Vagina (tissue), 2 donors: ENCODE measurements around the gene ULK2. TPM values are rescaled to one million over a fixed set of nuclear protein-coding genes. Genes with fewer than 3 reads are reported as not detected.

Experiments
- DNase-seq, 2 donors: peaks; one replicate each; pipeline ENCODE4 v3.0.0-alpha.2; 2017; ENCODE audit errors: extremely low spot score in 2 of 2
- H3K27ac ChIP-seq: fragments of 200-600 bp; sonication (generic); one replicate; pipeline ENCODE4 v1.5.1; 2019
- H3K27me3 ChIP-seq: fragments of 200-600 bp; sonication (generic); one replicate; pipeline ENCODE4 v1.5.1; 2019
- H3K36me3 ChIP-seq, 2 donors: fragments of 200-600 bp; sonication (generic); one replicate each; pipeline ENCODE4 v1.5.1; 2017 to 2019
- H3K4me1 ChIP-seq: fragments of 200-600 bp; sonication (generic); one replicate; pipeline ENCODE4 v1.5.1; 2019
- H3K4me3 ChIP-seq, 2 donors: fragments of 200-600 bp; sonication (generic); 1 replicate in 1 of 2; 2 replicates in 1 of 2; pipeline ENCODE4 v1.5.1; 2016 to 2019
- H3K9me3 ChIP-seq: fragments of 200-600 bp; sonication (generic); one replicate; pipeline ENCODE4 v1.5.1; 2019
- CTCF ChIP-seq, 3 experiments: fragments of 450-650 bp in 2 of 3; fragments of 200-600 bp in 1 of 3; sonication (generic) in 1 of 3; IDR thresholded peaks; one replicate each; pipeline ENCODE4 v1.5.1; 2017 to 2019; ENCODE audit warnings: antibody characterized with exemption in 3 of 3, mild to moderate bottlenecking in 2 of 3, moderate library complexity in 2 of 3
- POLR2A ChIP-seq, 2 donors: fragments of 450-650 bp; IDR thresholded peaks; one replicate each; pipeline ENCODE4 v1.6.1; 2017; ENCODE audit warnings: antibody characterized with exemption in 2 of 2, mild to moderate bottlenecking in 2 of 2, moderate library complexity in 2 of 2
- POLR2AphosphoS5 ChIP-seq, 2 donors: sonication (generic); formaldehyde crosslinking; IDR thresholded peaks; one replicate each; pipeline ENCODE4 v1.9.0; 2017; ENCODE audit warnings: antibody characterized with exemption in 2 of 2, mild to moderate bottlenecking in 2 of 2, low read depth in 1 of 2; ENCODE audit not compliant: insufficient read depth in 1 of 2
- intact Hi-C: fragments of 100-400 bp; cut with DNase I; formaldehyde crosslinking; loops from one replicate; pipeline ENCODE4 v1.15.1; 2023
- total RNA-seq: library from RNA; depleted of rRNA; stranded (reverse); fragments of >200 nt; gene quantifications from one replicate; pipeline ENCODE4 v1.2.3, GENCODE V29; 2016

Gene ULK2
- total RNA-seq: 25.3 TPM

DNA sequence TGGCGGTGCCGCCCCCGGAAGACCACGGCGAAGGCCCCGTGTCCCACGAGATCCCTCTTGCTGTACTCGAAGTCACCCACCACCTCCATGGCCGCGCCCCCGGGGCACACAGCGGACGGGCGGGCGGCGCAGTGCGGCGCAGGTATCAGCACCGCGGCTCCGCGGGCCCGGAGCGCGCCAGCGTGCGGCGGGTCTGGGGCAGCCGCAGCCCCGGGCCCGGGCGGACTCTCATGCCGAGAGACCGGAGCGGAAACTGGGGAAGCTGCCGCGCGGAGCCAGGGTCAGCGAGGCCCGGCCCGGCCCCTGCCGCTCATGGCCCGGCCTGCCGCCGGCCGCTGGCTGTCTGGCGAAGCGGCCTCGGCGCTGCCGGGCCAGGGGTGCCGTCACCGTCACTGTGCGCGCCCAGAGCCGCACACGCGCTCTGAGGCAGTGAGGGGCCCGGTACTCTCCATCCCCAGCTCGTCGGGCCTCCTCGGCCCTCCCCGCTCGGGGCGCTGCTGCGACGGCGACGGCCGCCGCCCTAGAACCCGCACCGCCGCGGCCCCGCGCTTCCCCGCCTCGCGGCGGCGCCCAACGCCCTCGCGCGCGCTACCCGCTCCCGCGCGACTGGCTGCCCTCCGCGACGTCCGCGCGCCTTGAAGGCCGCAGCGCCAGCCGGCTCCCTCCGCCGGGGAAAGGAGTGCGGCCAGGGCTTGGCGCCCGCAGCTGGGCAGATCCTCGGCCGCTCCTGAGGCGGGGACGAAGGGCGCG lies at the start of gene ULK2:
TSS of gene ULK2 (minus strand) at position 608 of the 750 bp plus-strand sequence. CDS start at position 89, 519 bp downstream.
- H3K27me3 ChIP-seq: no peaks in the 10 kb centered on the region
- peak within 1 kb of the TSS; percentile 71 to 78 for H3K4me3 ChIP-seq
- no peaks in the 10 kb centered on the region for H3K36me3 ChIP-seq
- H3K9me3 ChIP-seq: no peaks in the 10 kb centered on the region
- DNase-seq: no peak
- intact Hi-C loops: no loop called here
- H3K27ac ChIP-seq: peak within 1 kb of the TSS; percentile 88
- peaks cover 17% of the 10 kb centered on the region for H3K4me1 ChIP-seq
- TF ChIP-seq POLR2AphosphoS5 (IDR thresholded peaks at IDR 0.05; ENCODE audit: insufficient read depth in 1 of 2, low read depth in 1 of 2) (peak in 1 of 2 donors; percentile 46), CTCF (IDR thresholded peaks at IDR 0.05) (no peak), POLR2A (IDR thresholded peaks at IDR 0.05) (peak in 1 of 2 donors; percentile 85)

DNA sequence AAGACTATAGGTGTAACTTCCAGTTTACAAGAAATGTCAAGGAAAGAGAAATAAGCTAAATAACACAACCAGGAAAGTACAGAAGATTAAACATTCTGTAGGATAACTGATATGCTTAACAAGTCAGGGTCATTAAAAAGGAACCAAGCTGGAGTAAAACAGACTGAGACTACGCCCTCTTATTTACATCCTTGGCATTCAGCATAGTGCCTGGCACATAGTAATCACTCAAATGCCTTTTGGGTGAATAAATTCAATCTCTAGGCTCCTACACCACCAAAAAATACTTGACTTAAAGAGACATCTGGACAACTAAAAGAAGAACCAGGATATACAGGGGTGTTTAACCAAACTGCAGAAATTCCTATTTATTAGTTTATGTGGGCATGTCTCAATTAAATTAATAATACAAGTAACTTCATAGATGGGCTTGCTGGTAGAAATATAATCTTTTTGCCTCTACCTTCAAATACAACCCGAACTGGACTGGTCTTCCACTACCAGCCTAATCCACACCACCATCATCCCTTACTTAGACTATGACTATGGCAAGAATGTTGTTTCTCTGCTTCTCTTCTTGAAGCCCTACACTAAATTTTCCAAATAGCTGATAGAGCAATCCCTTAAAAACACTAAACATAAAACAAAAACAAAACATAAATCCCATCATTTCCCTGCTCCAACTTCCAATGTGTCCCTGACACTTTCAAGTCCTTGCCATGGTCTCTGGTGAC lies 47.7 kb upstream of the ULK2 start:
- no peaks in the 10 kb centered on the region for H3K27me3 ChIP-seq
- no peaks in the 10 kb centered on the region for H3K9me3 ChIP-seq
- no peak overlapping the region for H3K4me3 ChIP-seq
- no peak overlapping the region for H3K27ac ChIP-seq
- peaks cover 0 to 55% of the 10 kb centered on the region in 2 donors for H3K36me3 ChIP-seq
- TF ChIP-seq POLR2A (IDR thresholded peaks at IDR 0.05) (no peak), CTCF (IDR thresholded peaks at IDR 0.05) (no peak), POLR2AphosphoS5 (IDR thresholded peaks at IDR 0.05; ENCODE audit: insufficient read depth in 1 of 2, low read depth in 1 of 2) (no peak)
- no peak for DNase-seq
- H3K4me1 ChIP-seq: no peaks in the 10 kb centered on the region
- intact Hi-C loops: no loop called here

DNA sequence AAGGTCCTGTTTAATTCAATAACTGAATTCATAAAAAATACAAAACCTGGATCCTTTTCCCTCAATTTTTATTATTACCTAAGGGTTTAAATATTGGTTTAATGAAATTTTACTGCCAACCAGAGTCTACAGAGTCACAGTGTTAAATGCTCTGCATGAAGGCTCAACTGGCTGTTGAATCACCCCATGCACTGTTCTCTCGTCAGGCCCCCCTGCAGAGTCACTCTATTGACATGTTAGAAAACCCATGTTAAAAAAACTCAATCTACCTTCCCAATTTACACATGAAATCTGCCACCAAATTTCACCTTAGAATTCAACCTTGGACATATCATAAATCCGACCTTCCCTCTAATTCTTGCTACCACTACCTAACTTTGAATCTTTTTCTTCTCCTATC lies 43.3 kb upstream of the ULK2 start:
- Histone ChIP-seq H3K36me3 (peaks cover 0 to 53% of the 10 kb centered on the region in 2 donors), H3K9me3 (no peaks in the 10 kb centered on the region), H3K27ac (no peak overlapping the region), H3K27me3 (no peaks in the 10 kb centered on the region), H3K4me3 (no peak overlapping the region), H3K4me1 (no peaks in the 10 kb centered on the region)
- intact Hi-C loops: no loop called here
- TF ChIP-seq POLR2A (IDR thresholded peaks at IDR 0.05): no peak
- no peak for TF ChIP-seq CTCF (IDR thresholded peaks at IDR 0.05)
- no peak for TF ChIP-seq POLR2AphosphoS5 (IDR thresholded peaks at IDR 0.05; ENCODE audit: insufficient read depth in 1 of 2, low read depth in 1 of 2)
- DNase-seq: no peak

GRCh38 chr17:19909139-19909538 lies 41.4 kb upstream of the ULK2 start:
- TF ChIP-seq CTCF (IDR thresholded peaks at IDR 0.05): no peak
- no peak for TF ChIP-seq POLR2AphosphoS5 (IDR thresholded peaks at IDR 0.05; ENCODE audit: insufficient read depth in 1 of 2, low read depth in 1 of 2)
- no peak overlapping the region for H3K4me3 ChIP-seq
- no peaks in the 10 kb centered on the region for H3K27me3 ChIP-seq
- no peaks in the 10 kb centered on the region for H3K4me1 ChIP-seq
- H3K36me3 ChIP-seq: peaks cover 0 to 50% of the 10 kb centered on the region in 2 donors
- no peaks in the 10 kb centered on the region for H3K9me3 ChIP-seq
- intact Hi-C loops: no loop called here
- no peak for DNase-seq
- no peak overlapping the region for H3K27ac ChIP-seq

DNA sequence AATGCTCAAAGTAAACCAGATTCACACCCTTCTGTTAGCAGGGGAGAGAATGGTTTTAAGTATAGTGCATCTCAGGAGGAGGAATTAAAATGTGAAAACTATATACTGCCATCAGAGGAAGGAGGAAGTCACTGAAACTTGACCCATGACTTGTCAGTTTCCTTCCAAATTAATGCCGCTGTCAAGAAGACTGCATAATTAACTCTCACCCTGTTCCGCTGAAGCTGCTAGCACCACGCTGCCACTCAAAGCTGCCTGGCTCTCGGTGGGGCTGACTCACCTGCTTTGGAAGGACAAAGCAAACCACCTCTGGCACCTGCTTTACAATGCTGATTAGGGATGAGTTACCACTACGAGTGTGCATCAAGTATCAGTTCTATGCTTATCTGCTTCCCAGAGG lies 37.8 kb upstream of the ULK2 start:
- intact Hi-C loops: no loop called here
- no peak overlapping the region for H3K4me3 ChIP-seq
- DNase-seq: no peak
- peaks cover 0 to 31% of the 10 kb centered on the region in 2 donors for H3K36me3 ChIP-seq
- no peak for TF ChIP-seq CTCF (IDR thresholded peaks at IDR 0.05)
- TF ChIP-seq POLR2AphosphoS5 (IDR thresholded peaks at IDR 0.05; ENCODE audit: insufficient read depth in 1 of 2, low read depth in 1 of 2): no peak
- TF ChIP-seq POLR2A (IDR thresholded peaks at IDR 0.05): no peak
- H3K4me1 ChIP-seq: peaks cover 11% of the 10 kb centered on the region
- no peaks in the 10 kb centered on the region for H3K27me3 ChIP-seq
- H3K27ac ChIP-seq: no peak overlapping the region
- no peaks in the 10 kb centered on the region for H3K9me3 ChIP-seq
